Cerebellar nuclear complex (tissue), 1 donor: Measurements from ENCODE around the gene NTN1.

ENCODE experiments used
- DNase-seq, 2 experiments: peaks; one replicate each; lab custom pipeline; 2025; lab: John Stamatoyannopoulos, UW

The NTN1 gene

DNA sequence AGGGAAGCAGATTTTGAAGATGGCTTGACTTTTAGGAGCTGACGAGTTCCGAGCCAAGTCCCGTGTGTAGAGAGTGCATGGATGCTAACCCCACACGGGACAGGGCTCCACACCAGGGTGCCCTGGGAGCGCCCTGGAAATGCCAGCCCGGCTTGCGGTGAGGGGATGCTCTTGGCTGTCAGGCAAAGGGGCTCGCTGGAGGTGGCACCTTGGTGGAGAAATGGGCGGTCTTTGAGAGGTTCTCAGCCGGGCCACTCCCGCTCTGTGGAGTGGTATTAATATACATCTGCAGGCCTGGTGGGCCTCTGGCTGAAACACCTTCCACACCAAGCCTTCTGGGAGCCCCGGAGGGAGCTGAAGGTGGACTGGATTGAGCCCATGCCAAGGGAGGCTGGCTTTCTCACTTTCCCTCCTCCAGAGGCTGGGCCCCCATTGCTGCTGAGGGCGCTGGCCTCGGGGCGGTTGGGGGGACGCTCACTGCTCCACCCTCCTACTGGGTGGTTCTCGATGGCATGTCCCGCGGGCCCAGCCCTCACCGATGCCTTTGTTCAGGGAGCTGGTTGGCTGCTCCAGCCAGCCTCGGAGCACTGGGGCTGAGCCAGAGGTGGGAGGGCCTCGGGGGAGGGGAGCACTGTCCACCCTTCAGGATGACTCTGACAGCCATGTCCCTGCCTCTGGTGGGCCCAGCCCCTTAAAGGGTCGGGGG lies 210.3 kb downstream of the NTN1 start:
- no peak for DNase-seq

DNA sequence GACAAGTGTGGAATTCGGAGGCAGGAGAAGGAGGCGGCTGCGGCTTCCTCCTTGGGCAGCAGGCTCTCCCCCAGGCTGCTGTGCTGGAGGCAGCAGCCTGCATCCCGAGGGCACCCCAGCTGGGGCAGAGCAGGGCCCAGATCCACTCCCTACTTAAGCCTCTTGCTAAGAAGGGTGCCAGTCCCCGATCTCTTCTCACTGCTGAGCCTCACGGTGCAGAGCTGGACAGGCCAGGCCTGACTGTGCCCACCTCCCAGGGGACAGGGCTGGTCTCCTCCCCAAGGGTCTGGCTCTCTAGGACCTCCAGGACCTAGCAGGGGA lies 210.8 kb downstream of the NTN1 start:
- DNase-seq, result no peak

GRCh38 chr17:9232591-9233270 lies 211.4 kb downstream of the NTN1 start:
- DNase-seq, result no peak

DNA sequence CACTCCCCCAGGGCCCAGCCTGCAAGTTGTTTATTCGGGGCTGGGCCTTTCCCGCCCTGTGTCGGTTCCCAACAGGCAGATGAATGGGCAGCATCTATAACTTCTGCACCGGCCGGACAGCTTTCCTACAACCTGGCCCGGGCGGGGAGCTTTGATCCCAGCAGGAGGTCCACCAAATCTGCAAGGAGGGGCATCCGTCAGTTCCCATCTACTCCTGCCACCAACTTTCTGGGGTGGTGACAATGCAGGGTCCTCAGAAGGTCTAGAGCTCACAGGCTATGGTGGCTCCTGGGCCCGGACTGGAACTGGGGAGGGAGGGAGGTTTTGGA lies 211.9 kb downstream of the NTN1 start:
- no peak for DNase-seq

GRCh38 chr17:9233761-9234160 lies 212.5 kb downstream of the NTN1 start:
- DNase-seq, result no peak

- no peak for DNase-seq
Measured at GRCh38 chr17:9234389-9234945, 213.2 kb downstream of the NTN1 start.

- no peak for DNase-seq
Measured at GRCh38 chr17:9235346-9235745, 214.0 kb downstream of the NTN1 start.

DNA sequence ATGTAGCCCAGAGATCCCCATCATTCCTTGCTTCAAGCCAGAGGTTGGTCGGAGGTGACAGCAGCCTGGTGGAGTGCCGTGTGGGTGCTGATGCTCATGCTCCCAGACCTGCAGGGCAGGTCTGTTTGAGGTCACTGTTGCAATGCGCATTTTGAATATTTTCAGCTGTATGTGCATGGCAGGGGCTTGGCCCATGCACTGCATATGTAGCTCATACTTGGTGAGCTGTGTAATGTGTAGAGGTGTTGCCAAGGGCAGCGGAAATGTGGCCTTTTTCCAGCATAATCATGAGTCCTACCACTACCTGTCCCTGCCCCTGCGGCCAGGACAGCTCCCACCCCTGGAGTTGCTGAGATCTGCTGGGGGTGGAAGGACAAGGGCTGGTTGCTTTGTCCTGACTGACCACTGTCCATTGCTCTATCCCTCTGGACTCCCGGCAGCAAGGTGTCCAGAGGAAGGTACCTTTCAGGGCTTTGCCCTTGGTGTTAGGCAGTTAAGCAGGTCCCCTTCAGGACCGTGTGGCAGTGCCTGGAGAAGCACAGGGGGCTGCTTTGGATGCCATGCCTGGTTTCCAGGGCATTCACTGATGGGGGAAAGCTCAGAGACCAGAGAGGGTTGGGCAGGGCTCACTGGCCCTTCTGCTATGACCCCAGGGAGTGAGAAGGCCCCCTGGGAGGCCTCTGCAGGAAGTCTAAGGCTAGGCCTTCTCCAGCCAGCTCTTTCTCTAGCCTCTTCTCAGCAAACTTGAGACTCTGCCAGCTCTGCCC lies 215.2 kb downstream of the NTN1 start:
- DNase-seq, result no peak

DNA sequence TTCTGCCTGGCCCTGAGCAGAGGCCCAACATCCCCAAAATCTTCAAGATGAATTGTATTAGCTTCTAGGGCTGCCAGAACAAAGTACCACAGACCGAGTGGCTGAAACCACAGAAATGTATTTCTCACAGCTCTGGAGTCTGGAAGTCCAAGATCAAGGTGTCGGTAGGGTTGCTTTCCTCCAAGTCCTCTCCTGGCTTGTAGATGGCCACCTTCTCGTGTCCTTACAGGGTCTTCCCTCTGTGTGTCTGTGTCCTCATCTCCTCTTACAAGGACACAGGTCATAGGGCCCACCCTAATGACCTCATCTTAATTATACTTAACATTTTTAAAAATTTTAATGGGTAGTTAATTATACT lies 215.7 kb downstream of the NTN1 start:
- DNase-seq, result no peak

DNA sequence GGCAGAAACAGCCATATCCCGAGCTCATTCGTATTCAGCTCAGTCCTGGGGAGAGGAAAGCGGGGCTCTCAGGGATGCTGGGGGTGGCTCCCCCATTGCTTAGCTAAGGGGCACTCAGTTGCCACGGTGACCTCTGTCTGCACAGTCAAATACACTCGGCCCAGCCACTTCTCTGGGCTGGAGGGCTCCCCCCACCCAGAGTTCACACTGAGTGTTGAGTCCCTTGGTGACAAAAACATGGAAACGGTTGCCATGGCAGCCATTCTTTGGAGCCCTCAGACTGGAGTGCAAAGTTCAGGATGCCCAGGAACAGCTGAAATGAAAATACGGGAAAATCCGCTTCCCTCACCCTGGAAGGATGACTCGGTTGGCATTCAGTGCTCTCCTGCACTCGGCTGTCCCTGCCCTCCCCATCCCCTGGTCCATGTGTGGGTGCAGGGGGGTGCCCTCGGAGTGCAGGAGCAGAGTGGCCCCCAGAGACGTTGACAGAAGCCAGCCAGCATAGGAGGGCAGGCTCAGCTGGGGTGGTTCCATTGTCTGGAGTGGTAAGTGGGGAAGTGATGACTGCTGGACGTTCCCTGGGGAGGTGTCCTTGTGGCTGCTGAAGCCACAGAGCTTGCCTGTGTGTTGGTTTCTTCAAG lies 216.5 kb downstream of the NTN1 start:
- DNase-seq, result no peak

DNA sequence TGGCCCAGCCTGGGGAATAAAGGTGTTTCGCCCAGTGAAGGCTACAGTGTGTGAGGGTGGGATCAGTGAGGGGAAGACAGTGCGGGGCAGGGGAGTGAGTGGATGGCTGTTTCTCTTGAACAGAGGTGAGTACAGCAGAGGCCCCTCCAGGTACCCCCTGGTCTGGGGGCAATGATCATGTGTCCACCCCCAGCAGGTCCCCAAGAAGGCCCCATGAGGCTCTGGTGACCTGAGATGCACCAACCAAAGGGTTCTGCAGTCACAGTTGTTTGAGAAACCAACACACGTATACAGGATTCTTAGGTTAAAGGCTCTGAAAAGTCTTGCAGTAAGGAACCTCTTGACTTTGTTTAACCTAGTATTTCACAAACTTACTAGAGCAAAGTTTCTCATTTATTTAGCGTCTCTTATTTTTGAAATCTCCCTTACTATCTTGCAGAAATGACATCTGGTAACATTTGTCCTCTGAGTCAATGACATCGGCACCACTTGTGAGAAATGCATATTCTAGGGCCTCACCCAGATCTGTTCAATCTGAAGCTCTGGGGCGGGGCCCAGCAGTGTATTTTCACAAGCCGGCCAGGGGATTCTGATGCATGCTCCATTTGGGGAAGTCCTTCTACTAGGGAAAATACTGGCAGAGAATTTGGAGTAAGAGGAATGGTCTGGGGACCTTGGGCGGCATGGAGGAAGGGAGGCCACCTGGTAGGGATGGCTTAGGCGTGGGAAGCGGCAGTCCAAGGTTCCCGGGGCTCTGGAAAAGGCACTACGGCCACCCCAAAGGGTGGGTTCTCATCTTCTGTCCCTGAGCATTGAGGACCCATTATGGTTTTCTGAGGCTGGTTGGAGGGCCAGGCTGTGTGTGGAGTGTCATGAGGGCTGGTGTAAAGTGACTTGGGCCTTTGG lies 217.3 kb downstream of the NTN1 start:
- DNase-seq, result no peak

DNA sequence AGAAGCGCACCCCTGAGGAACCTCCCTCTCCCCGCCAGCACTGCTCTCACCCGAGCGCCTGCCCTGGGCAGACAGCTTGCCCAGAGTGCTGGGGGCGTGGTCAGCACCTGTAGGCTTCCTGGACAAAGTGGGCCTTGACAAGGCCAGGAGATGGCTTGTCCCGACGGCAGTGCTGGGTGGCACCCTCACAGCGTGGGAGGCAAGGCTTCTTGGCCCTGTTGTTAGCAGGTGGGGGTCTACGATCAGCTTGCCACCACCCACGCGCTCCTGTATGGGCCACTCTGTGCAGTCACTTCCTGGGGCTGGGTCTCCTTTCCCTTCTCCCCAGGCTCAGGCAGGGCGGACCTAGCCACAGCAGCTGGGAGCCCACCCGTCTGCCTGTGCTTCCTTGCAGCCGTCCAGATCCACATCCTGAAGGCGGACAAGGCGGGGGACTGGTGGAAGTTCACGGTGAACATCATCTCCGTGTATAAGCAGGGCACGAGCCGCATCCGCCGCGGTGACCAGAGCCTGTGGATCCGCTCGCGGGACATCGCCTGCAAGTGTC lies 218.0 kb downstream of the NTN1 start:
- no peak for DNase-seq

DNA sequence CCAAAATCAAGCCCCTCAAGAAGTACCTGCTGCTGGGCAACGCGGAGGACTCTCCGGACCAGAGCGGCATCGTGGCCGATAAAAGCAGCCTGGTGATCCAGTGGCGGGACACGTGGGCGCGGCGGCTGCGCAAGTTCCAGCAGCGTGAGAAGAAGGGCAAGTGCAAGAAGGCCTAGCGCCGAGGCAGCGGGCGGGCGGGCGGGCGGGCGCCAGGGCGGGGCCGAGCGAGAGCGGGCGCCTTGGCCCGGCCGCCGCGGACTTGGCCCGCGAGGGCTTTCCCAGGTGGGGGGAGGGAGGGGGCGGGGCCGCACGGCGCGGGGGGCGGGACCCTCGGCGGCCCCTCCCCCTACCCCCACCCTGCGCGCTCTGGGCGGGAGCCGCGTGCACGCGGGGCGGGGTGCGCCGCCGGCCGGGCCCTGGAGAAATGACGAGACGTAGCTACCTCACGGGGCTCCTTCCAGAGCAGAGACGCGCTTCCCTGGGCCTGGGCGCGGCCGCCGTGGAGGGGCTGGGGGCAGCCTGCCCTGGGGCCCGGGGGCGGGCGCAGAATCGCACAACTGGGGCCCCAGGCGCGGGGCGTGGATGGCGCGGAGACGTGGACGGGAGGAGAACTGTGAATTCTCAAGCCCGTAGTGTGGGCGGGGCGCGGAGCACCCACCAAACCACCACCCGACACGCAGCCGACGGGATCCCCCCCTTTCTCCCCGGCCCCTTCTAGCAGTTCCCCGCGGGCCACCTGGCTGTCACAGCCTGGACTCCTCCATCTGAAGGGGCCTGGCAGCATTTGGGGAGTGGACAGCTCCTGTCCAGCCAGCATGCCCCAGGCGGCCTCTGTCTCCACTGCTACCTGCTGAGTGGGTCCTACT lies 218.7 kb downstream of the NTN1 start:
- no peak for DNase-seq

DNA sequence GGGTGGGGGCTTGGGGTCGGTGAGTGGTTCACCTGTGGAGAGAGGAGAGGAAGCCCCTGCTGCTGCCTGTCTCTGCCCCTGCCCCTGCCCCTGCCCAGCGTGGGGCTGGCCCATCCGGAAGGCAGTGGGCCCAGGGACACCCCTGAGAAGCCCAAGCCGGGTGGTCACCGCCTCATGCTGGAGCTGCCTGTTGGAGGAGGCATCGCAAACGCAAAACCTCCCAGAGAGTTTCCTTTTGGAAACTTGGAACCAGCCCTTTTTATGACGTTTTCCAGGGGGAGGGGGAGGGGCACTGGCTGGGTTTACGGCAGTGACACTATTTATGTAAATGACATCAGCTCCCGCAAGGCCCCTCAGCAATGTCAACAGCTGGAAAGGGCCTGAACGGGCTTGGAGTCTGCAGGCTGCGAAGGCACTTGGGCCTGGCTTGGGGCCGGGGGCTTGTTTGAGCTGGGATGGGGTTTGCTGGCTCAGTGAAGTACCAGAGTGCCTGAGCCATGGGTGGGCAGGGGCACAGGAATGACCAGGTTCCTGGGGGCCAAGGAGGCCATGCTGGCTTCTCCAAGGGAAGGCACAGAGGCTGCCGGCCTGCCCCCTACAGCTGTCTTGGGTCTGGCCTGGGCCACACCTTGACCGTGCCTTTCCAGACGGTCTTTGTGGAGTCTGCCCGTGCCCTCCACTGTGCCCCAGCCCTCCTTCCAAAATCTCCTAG lies 219.5 kb downstream of the NTN1 start:
- DNase-seq, result no peak

GRCh38 chr17:9241371-9241712 lies 220.0 kb downstream of the NTN1 start:
- no peak for DNase-seq

DNA sequence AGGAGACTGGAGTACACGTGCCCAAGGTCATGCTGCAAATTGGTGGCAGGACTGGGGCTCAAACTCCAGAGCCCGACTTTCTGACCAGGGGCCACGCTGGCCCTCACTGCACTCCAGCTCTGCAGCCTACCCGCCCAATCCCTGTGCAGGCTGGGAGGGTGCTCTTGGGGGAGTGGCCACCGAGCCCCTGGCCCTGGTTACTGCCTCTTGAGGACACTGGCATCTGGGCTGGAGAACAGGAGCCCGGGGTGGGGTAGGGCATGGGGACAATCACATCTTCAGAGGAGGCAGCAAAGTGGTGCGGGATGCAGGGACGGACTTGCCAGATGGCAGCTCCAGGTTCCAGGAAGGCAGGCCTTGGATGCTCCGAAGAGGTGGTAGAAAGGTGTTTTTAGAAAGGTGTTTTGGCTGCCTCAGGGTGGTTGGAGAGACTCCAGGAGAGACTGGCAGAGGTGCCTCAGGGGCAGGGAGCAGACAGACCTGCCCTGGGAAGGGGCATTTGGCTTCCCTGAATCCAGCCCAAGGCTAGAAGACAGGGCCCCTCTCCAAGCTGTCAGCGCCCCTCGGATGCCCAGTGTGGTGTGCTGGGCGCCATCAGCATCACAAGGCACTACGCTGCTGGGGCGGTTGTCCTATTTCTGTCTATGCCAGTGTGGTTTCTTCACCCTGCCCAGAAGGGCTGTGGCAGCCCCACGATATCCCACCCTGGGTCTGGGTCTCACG lies 220.6 kb downstream of the NTN1 start:
- no peak for DNase-seq

- no peak for DNase-seq
Measured at GRCh38 chr17:9242497-9242881, 221.2 kb downstream of the NTN1 start.

DNA sequence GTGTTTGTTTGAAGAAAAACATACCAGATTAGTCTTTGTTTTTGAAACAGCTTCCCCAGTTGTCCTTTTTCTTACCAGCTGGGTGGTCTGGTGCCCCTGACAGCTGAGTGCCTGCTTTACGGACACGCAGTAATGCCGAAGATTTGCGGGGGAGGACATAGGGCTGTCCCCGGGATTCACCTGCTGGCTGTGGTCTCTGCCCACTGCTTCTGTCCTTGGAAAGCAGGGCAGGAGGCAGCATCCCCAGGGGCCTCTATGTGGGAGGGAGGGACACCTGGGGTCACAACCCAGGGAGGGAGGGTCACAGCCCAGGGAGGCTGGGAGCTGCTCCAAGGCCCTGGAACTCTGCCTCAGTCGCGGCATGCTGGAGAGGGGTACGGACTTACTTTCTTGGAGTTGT lies 221.7 kb downstream of the NTN1 start:
- no peak for DNase-seq
